Chondrocyte (in vitro differentiated cells): ENCODE data around the gene GPR3. TPM values are rescaled to one million over a fixed set of nuclear protein-coding genes. Genes with fewer than 3 reads are reported as not detected.

Source experiments
- DNase-seq: peaks from one replicate; pipeline ENCODE4 v3.0.0; 2021; ENCODE audit warnings: mixed read lengths, low spot score
- H3K27ac Mint-ChIP-seq: one replicate; pipeline ENCODE4 v1.8.0; 2021; ENCODE audit warnings: mild to moderate bottlenecking, moderate library complexity, mixed read lengths; ENCODE audit not compliant: unreplicated experiment
- H3K27me3 Mint-ChIP-seq: 2 replicates; pipeline ENCODE4 v1.8.0; 2021; ENCODE audit warnings: low read depth, mixed read lengths
- H3K36me3 Mint-ChIP-seq: 2 replicates; pipeline ENCODE4 v1.8.0; 2021; ENCODE audit warnings: low read depth, mixed read lengths
- H3K4me1 Mint-ChIP-seq: 2 replicates; pipeline ENCODE4 v1.8.0; 2021; ENCODE audit warnings: low read depth, mild to moderate bottlenecking, mixed read lengths
- H3K4me3 Mint-ChIP-seq: one replicate; pipeline ENCODE4 v1.8.0; 2021; ENCODE audit warnings: mild to moderate bottlenecking, moderate library complexity, mixed read lengths; ENCODE audit not compliant: unreplicated experiment
- H3K9me3 Mint-ChIP-seq: 2 replicates; pipeline ENCODE4 v1.8.0; 2021; ENCODE audit warnings: low read depth, mixed read lengths
- CTCF ChIP-seq: fragments of 200-600 bp; sonication (generic); IDR thresholded peaks from 2 replicates; pipeline ENCODE4 v1.5.0; 2021; ENCODE audit warnings: antibody characterized with exemption, mild to moderate bottlenecking, moderate library complexity
- total RNA-seq: library from RNA; stranded (reverse); gene quantifications from 3 replicates; pipeline ENCODE4 v1.2.1, GENCODE V29; 2021

The GPR3 gene
- total RNA-seq, 1 donor from 2014 or later: 0.32 TPM

DNA sequence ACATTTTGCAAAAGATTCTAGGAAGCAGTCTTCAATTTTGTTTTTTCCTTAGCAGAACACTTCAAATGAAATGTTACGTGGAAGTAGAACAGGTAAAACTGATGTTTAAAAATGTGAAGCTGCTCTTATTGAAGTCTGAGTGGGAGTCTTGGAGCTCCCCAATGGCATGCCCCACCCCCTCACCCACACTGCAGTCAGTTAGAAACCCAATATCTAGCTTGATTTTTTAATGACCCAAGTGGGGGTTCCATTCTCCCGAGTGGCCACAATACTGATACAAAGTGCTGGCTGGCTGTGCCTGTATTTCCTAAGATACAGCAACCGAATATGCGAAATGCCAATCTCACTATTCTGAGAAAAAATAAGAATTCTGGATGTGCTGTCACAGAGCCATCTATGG is 31.3 kb downstream of the GPR3 start:
- TF ChIP-seq CTCF: no peak
- no peaks in the 10 kb centered on the region for H3K9me3 Mint-ChIP-seq
- no peak overlapping the region for H3K27ac Mint-ChIP-seq
- peaks cover 67% of the 10 kb centered on the region for H3K4me1 Mint-ChIP-seq
- no peak for DNase-seq
- peaks cover 3% of the 10 kb centered on the region for H3K36me3 Mint-ChIP-seq
- H3K4me3 Mint-ChIP-seq: no peak overlapping the region
- H3K27me3 Mint-ChIP-seq: no peaks in the 10 kb centered on the region

DNA sequence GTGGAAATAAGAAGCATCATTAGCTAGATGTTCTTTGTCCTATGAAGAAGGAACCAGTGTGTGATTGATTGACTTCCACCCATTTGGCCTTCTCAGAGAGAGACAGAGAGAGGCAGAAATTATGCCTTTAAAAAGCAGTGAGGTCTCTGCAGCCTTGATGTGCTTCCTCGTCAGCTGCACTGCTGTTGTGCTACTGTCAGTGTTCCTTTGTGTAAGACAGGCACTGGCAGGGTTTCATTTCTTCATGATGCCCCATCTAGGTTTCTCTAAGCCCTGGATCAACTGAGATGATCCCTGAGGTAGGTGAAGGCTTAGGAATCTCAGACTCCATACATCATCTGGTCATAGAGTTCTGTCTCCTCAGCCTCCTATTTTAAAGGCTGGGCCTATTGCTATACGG is 34.9 kb downstream of the GPR3 start:
- peak overlapping the region; percentile 96 for H3K27ac Mint-ChIP-seq
- H3K9me3 Mint-ChIP-seq: no peaks in the 10 kb centered on the region
- peaks cover 3% of the 10 kb centered on the region for H3K36me3 Mint-ChIP-seq
- no peak for DNase-seq
- no peak for TF ChIP-seq CTCF
- H3K27me3 Mint-ChIP-seq: no peaks in the 10 kb centered on the region
- H3K4me1 Mint-ChIP-seq: peaks cover 68% of the 10 kb centered on the region
- H3K4me3 Mint-ChIP-seq: no peak overlapping the region

DNA sequence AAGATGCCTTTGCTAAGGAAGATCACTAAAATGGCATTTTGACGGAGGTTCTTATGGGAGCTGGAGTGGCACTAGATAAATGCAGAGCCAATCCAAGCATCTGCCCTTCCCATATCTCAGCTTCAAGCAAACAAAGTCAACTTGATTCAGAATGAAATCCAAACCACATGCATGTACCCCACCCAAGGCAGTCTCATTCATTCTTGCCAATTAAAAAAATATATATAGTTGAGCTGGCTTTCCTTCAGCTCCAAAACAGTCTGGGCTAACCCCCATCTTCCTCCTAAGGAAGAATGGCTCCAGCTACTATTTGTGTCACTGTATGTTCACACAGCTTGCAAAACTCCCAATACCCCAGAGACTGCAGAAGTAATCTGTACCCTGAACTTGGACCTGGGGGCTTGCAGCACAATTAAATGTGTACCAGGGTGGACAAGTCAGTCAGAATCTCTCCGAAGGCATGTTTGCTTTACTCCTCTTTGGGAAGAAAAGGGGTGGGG is 35.4 kb downstream of the GPR3 start:
- peak overlapping the region; percentile 39 for H3K4me3 Mint-ChIP-seq
- no peak for DNase-seq
- peaks cover 69% of the 10 kb centered on the region for H3K4me1 Mint-ChIP-seq
- H3K36me3 Mint-ChIP-seq: peaks cover 3% of the 10 kb centered on the region
- peak overlapping the region; percentile 96 for H3K27ac Mint-ChIP-seq
- no peaks in the 10 kb centered on the region for H3K27me3 Mint-ChIP-seq
- no peak for TF ChIP-seq CTCF
- no peaks in the 10 kb centered on the region for H3K9me3 Mint-ChIP-seq

- peak; percentile 37 for TF ChIP-seq CTCF
- Mint-ChIP-seq H3K27ac (peak overlapping the region; percentile 96), H3K27me3 (no peaks in the 10 kb centered on the region), H3K9me3 (no peaks in the 10 kb centered on the region), H3K36me3 (peaks cover 3% of the 10 kb centered on the region), H3K4me1 (peaks cover 75% of the 10 kb centered on the region), H3K4me3 (peak overlapping the region; percentile 39)
- no peak for DNase-seq
Measured at GRCh38 chr1:27428316-27429028, 36.0 kb downstream of the GPR3 start.

DNA sequence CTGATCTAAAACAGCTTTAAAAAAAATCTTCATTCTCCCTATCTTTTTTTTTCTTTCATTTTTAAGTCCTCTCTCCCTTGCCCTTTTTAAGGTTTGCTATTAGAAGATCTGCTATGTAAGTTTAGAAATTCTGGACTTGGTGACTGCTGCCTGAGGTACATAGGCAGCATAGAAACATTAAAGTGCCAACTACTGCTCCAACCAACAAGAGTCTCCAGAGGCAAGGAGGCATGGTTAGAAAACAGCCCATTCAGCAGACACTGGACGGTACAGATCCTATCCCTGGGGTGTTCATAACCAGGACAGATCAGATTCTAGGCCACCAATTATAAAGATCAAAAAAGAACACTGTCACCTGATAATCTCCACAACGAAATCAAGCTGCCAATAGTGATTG is 36.6 kb downstream of the GPR3 start:
- no peak for TF ChIP-seq CTCF

More for the DNA sequence above, 36.6 kb downstream of the GPR3 start:
- Mint-ChIP-seq H3K4me1 (peaks cover 78% of the 10 kb centered on the region), H3K27ac (peak overlapping the region; percentile 96), H3K27me3 (no peaks in the 10 kb centered on the region), H3K4me3 (peak overlapping the region; percentile 39), H3K9me3 (no peaks in the 10 kb centered on the region), H3K36me3 (peaks cover 3% of the 10 kb centered on the region)
- DNase-seq: no peak
